Body of pancreas (tissue), 4 donors: ENCODE results near the gene NTS. TPM values are rescaled to one million over a fixed set of nuclear protein-coding genes. Genes with fewer than 3 reads are reported as not detected.

Experiments
- ATAC-seq: fragments of 150-250 bp; one replicate; pipeline ENCODE4 v1.9.1; 2016
- DNase-seq, 4 donors: peaks; one replicate each; pipeline ENCODE4 v3.0.0-alpha.2; 2019
- H3K27ac ChIP-seq, 4 donors: fragments of 200-600 bp; sonication (generic); 1 replicate in 3 of 4; 2 replicates in 1 of 4; pipeline versions ENCODE4 v1.5.1 to v1.6.1; 2016 to 2019; ENCODE audit warnings: mild to moderate bottlenecking in 1 of 4, mixed read lengths in 1 of 4, moderate library complexity in 1 of 4
- H3K27me3 ChIP-seq, 2 donors: fragments of 200-600 bp; sonication (generic); one replicate each; pipeline ENCODE4 v1.6.0; 2016; ENCODE audit warnings: mild to moderate bottlenecking in 1 of 2
- H3K36me3 ChIP-seq, 2 donors: fragments of 200-600 bp; sonication (generic); replicated peaks in 1 of 2; 2 replicates each; pipeline ENCODE4 v1.5.1; 2016; ENCODE audit warnings: low read depth in 2 of 2; ENCODE audit not compliant: insufficient read depth in 1 of 2
- H3K4me1 ChIP-seq: fragments of 200-600 bp; sonication (generic); one replicate; pipeline ENCODE4 v1.6.0; 2016
- H3K4me3 ChIP-seq, 2 donors: fragments of 200-600 bp; sonication (generic); 1 replicate in 1 of 2; 2 replicates in 1 of 2; pipeline ENCODE4 v1.5.1; 2016 to 2019
- H3K9me3 ChIP-seq, 3 donors: fragments of 200-600 bp; sonication (generic); 1 replicate in 2 of 3; 2 replicates in 1 of 3; pipeline ENCODE4 v1.5.1; 2016
- POLR2A ChIP-seq, 3 donors: fragments of 450-650 bp; IDR thresholded peaks; one replicate each; pipeline ENCODE4 v1.6.1; 2016; ENCODE audit warnings: antibody characterized with exemption in 3 of 3, mild to moderate bottlenecking in 2 of 3
- WGBS, 2 donors: methylation state at CpG; one replicate each; pipeline ENCODE4 v1.1.5; 2017; 5-methylcytosine and 5-hydroxymethylcytosine counted together
- intact Hi-C: fragments of 100-400 bp; cut with DNase I; formaldehyde crosslinking; loops from one replicate; pipeline ENCODE4 v1.15.1; 2023
- total RNA-seq, 2 donors: library from RNA; depleted of rRNA; stranded (reverse); fragments of >200 nt; gene quantifications; one replicate each; pipeline ENCODE4 v1.1.0, GENCODE V29; 2016
- TF ChIP-seq, protein P1 (sequence below), 7 experiments: fragments of 450-650 bp in 4 of 7; fragments of 200-600 bp in 3 of 7; sonication (generic) in 3 of 7; IDR thresholded peaks; one replicate each; pipeline ENCODE4 v1.5.1; 2016 to 2019; ENCODE audit warnings: antibody characterized with exemption in 7 of 7

The NTS gene
- total RNA-seq, 2 donors from 2014 or later = 1.3 TPM; not detected in 1

DNA sequence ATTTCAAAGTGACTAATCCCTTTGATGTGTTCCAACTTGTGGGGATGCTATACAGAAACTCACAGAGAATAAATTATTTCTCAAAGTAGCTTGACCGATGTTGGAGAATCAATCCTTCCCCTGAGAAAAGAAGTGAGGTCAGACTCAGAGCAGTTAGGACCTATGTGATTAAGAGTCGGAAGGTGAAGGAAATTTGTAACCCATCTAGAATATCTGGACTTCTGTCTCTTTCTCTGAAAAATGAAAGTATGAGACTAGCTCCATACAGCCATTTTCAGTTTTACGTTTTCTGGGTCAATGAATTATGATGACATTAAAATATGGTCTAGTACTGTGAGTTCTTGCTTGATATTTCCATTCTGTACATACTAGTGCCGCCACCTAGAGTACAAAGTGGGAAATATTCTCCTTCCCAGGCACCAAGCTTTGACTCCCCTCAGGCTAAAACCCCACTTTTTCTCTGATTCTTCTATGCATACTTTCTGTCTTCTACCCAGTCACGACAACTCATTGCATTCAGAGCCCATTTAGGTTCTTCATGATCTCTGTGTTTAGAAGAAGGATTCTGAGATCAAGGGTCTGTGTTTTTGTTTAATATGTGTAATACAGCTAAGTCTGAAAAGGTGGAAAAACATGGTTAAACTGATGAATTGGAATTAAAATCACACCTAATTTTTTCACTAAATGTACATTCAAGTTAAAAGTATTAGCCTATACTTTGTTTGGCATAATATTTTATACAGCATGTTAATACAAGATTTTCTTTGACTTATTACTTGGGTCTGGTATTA lies 6.9 kb upstream of the NTS start:
- H3K4me3 ChIP-seq = no peak overlapping the region
- no peaks in the 10 kb centered on the region for H3K27me3 ChIP-seq
- TF ChIP-seq POLR2A (IDR thresholded peaks at IDR 0.05) = no peak
- TF ChIP-seq, protein P1, sequence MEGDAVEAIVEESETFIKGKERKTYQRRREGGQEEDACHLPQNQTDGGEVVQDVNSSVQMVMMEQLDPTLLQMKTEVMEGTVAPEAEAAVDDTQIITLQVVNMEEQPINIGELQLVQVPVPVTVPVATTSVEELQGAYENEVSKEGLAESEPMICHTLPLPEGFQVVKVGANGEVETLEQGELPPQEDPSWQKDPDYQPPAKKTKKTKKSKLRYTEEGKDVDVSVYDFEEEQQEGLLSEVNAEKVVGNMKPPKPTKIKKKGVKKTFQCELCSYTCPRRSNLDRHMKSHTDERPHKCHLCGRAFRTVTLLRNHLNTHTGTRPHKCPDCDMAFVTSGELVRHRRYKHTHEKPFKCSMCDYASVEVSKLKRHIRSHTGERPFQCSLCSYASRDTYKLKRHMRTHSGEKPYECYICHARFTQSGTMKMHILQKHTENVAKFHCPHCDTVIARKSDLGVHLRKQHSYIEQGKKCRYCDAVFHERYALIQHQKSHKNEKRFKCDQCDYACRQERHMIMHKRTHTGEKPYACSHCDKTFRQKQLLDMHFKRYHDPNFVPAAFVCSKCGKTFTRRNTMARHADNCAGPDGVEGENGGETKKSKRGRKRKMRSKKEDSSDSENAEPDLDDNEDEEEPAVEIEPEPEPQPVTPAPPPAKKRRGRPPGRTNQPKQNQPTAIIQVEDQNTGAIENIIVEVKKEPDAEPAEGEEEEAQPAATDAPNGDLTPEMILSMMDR (IDR thresholded peaks at IDR 0.05) = peak; percentile 65 to 90 (median 87)
- 27 to 28% methylated on average over 5 of the region's 5 CpGs for WGBS, 2 donors
- intact Hi-C loops = loop anchor here (5.0 kb wide), 1 partner anchor 290 kb away; no protein-coding TSS in a partner anchor
- peak; percentile 88 for ATAC-seq
- peak; percentile 42 to 63 (median 56) for DNase-seq
- no peaks in the 10 kb centered on the region for H3K36me3 ChIP-seq
- H3K9me3 ChIP-seq = no peaks in the 10 kb centered on the region
- no peak overlapping the region for H3K27ac ChIP-seq
- no peaks in the 10 kb centered on the region for H3K4me1 ChIP-seq

DNA sequence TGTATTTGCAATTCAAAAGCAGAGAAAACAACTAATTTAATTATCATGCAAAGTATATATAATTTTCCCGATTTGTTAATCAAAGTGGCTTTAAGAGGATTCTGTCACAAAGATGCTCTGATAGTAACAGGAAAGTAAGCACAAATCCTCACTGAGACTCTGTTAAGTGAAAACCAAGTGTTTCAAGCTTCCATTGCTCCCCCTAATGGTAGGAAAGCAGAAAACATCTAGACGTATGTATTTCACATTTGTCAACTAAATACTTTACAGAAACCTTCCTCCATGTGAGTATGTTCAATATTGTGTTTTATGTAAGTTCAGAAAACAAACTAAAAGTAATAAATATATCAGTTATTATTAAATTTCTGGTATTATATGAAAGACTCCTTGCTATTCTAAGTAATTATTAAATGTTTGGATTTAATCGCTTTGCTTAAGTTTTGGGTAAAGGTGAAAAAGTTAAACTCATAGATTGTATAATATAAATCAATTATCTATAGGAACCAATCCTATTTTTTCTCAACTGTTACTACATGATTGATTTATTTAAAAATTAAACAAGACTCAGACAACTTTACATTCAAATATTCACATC lies 1.5 kb upstream of the NTS start:
- WGBS, 2 donors = 32% methylated on average over 3 of the region's 3 CpGs
- no peak overlapping the region for H3K4me3 ChIP-seq
- intact Hi-C loops = loop anchor here (5.0 kb wide), 1 partner anchor 395 kb away; no protein-coding TSS in a partner anchor
- H3K36me3 ChIP-seq = no peaks in the 10 kb centered on the region
- H3K4me1 ChIP-seq = no peaks in the 10 kb centered on the region
- H3K9me3 ChIP-seq = no peaks in the 10 kb centered on the region
- H3K27me3 ChIP-seq = no peaks in the 10 kb centered on the region
- ATAC-seq (peak; percentile 72), DNase-seq (peak in 1 of 4 donors; percentile 11)
- TF ChIP-seq, protein P1 (IDR thresholded peaks at IDR 0.05) = peak; percentile 20 to 75 (median 65)
- TF ChIP-seq POLR2A (IDR thresholded peaks at IDR 0.05) = no peak
- no peak overlapping the region for H3K27ac ChIP-seq

DNA sequence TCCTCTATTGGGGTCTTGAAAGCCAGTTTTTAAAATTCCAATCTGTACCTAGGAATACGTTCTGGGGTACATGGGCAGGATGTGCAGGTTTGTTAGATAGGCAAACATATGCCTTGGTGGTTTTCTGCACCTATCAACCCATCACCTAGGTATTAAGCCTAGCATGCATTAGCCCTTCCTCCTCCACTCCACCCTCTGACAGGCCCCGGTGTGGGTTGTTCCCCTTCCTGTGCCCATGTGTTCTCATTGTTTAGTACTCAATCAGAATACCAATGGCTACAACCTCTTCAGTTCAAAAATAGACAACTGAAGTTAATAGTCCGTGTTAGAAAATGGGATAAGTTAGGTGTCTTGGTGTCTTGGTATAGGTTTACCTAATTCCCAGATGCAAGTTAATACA lies 3.4 kb downstream of the NTS start:
- intact Hi-C loops = no loop called here
- ATAC-seq (no peak), DNase-seq (no peak)
- Histone ChIP-seq H3K27ac (no peak overlapping the region), H3K4me1 (no peaks in the 10 kb centered on the region), H3K36me3 (no peaks in the 10 kb centered on the region), H3K27me3 (no peaks in the 10 kb centered on the region), H3K4me3 (no peak overlapping the region), H3K9me3 (no peaks in the 10 kb centered on the region)
- WGBS, 2 donors = 57 to 73% methylated on average over 3 of the region's 3 CpGs
- TF ChIP-seq, protein P1 (IDR thresholded peaks at IDR 0.05) = no peak
- TF ChIP-seq POLR2A (IDR thresholded peaks at IDR 0.05) = no peak

DNA sequence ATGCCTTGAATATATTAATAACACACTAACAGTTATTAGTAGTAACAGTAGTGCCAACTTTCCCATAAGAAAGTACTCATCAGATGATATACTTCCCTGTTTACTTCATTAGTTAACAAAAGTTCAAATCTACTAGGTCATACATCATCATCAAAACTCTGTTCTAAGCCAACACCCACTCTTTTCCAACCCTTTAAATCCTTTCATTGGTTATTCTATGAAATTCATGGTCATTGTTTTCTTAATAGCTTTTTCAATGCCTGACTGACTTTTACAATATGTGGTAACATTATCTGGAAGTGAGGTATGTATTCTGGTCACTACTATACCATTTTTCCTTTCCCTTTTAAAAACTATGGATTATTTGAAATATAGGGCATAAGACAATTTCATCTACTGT lies 9.7 kb downstream of the NTS start:
- H3K27ac ChIP-seq = no peak overlapping the region
- H3K36me3 ChIP-seq = no peaks in the 10 kb centered on the region
- no peak for TF ChIP-seq POLR2A (IDR thresholded peaks at IDR 0.05)
- TF ChIP-seq, protein P1 (IDR thresholded peaks at IDR 0.05) = no peak
- intact Hi-C loops = no loop called here
- H3K9me3 ChIP-seq = no peaks in the 10 kb centered on the region
- no peaks in the 10 kb centered on the region for H3K4me1 ChIP-seq
- DNase-seq = no peak
- ATAC-seq = no peak
- no peak overlapping the region for H3K4me3 ChIP-seq
- no peaks in the 10 kb centered on the region for H3K27me3 ChIP-seq
